Measurements from ENCODE around the gene ZNF451.

The ZNF451 gene

DNA sequence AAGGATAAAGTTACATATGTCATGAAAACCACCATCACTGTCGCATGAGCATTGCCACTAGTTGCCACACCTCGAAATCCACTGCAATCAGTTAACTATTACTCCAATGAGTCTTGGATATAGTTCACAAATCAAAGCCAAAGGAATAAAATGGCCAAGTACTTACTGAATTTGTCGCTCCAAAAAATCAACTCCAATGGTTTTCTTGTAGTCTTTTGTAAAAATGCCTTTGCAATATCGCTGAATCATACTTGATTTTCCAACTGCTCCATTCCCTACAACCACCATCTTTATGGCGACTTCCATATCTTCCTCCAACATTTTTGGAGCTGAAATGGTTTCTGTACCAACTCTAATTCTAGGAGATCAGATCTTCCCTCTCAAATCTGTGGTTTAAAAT lies 120.1 kb downstream of the ZNF451 start:
- no peak for DNase-seq

DNA sequence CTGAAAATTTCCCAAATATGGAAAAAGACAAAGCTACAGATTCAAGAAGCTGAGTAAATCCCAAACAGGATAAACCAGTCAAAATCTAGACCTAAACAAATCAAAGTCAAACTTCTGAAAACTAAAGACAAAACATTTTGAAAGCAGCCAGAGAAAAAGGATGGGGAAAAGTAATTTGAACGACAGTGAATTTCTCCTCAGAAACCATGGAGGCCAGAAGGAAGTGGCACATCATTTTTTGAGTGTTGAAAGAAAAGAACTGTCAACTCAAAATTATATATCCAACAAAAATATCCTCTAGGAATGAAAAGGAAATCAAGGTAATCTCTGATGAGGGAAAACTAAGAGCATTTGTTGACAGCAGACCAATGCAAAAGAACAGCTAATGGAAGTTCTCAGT lies 125.3 kb downstream of the ZNF451 start:
- DNase-seq = no peak

DNA sequence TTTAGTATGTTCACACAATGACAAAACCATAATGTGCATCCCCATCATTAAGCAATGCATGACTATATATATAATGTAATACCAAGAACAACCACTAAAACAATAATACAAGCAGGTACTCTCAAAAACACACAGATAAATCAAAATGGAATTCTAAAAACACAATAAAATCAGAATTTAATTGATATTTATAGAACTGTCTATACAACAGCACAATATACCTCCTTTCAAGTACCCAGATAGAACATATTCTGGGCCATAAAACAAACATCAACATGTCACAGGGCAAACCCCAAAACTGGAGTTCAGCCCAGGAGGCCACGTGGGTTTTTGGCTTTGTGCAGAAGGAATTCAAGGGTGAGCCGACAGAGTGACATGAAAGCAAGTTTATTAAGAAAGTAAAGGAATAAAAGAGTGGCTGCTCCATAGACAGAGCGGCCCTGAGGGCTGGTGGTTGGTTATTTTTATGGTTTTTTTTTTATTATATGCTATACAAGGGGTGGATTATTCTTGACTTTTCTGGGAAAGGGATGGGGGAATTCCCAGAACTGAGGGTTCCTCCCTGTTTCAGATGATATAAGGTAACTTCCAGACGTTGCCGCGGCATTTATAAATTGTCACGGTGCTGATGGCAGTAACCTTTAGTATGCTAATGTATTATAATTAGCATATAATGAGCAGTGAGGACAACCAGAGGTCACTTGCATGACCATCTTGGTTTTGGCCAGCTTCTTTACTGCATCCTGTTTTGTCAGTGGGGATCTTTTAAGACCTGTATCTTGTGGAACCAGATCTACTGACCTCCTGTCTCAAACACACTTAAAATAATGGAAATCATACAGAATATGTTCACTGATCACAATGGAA lies 126.5 kb downstream of the ZNF451 start:
- no peak for DNase-seq

DNA sequence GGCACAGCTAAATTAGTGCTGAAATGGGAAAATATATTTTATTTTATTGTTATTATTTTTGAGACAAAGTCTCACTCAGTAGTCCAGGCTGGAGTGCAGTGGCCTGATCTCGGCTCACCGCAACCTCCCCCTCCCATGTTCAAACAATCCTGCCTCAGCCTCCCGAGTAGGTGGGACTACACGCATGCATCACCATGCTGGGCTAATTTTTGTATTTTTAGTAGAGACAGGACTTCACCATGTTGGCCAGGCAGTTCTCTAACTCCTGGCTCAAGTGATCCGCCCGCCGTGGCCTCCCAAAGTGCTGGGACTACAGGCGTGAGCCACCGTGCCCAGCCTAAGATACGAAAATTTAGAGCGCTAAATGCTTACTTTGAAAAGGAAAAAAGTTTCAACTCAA lies 127.3 kb downstream of the ZNF451 start:
- no peak for DNase-seq

All from NCI-H1417 treated with DMSO at 0.1 percent for 48 hours (cell line).